CD1c-positive myeloid dendritic cell (primary cell): Measurements from ENCODE around the gene ATXN1L.
"Not testable (repeated sequence)": the region's sequence is repeated elsewhere in the genome, so short reads cannot be mapped to it uniquely, and the experiment has no call there.

Experiments used
- DNase-seq: peaks from one replicate; pipeline ENCODE4 v3.0.0-alpha.2; 2016; ENCODE audit errors: extremely low spot score

The ATXN1L gene

DNA sequence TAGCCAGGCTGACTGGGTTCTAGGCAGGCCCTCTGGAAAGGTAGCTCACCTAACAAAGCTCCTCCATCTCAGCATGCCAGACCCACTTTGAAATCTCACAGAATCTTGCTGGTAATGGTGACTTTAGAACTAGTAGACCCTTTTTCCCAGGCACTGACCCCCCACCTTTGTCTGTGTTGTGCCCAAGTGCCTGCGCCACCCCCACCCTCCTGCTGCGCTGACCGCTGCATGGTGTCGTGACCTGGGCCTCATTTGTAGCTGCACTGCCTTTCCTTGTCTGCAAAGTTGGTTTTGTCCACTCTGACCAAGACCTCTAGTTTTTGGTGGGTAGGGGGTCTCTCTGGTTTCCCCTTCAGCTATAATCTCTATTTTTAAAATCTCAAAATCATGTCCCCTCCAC, 6.8 kb downstream of the ATXN1L start:
- DNase-seq: no peak

DNA sequence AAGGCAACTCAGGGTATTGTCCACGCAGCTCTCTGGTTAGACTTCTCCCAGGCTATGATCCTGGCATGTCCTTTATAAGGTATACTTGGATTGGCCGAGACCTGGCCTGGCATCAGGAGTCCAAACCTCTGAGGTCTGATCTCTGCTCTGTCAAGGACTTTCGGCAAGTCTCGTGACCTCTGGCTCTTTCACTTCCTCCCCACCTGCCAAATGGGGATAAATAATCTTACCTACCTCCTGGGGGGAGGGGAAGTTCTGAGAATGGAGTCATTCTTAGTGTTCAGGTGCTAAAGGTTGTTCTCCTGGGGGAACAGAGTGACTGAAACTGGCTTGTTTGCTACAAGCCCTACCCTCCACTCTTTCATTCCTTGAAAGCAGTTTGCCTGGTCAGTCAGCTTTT, 7.6 kb downstream of the ATXN1L start:
- DNase-seq: no peak

DNA sequence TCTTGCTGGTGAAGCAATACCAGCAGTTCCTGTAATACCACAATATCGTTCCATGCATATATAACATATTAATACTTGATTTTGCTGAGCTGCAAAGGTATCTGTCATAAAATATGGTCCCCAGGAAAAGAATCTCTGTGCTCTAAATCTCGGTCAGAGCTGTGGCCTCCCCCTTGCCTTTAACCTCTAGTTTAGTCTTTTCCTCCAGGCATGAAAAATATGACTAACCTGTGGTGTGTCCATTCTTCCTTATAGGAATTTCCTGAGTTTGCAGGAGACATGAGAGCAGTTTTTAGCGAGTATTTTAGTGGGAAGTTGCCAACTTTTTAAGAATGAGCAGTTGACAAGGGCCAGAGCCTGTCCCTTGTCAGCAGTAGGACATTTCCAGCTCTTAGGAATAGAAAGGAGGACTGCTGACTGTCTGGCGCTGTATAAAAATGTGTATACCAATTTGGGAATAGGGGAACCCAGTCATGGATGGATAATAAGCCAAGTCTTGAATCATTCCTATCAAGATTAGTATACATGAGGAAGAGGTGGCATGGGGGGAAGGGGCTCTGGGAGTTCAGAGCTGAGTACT, 8.7 kb downstream of the ATXN1L start:
- no peak for DNase-seq

DNA sequence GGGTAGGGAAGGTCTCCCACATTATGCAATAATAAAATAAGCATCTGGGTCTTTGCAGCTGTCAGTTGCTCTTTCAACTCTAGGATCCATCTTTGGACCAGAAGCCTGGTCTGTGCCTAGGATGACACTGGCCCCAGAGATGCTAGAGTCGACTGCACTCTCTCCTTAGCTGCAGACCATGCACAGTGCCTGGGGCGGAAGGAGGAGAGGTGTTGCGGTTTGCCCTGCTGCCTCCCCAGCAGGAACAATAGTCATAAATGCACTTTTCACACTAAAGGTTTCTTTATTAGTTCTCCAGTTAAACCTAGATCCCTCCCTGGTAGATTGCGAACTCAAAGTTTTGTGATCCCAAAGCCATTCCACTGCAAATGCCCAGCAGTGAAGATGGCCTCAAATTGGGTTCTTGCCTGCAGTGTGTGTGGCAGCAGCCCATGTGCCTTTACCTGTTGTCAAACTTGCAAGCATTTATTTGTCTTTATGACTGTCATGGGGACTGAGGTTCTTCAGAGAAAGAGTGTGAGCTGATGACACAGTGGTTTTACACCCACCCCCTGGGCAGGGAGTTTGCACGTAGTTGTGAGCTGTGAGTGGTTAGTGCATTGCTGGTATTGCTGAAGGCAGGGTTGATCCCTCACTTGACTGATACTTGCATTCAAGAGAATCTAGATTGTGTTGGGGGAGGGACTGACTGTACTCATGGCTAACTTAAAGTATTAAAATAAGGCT, 10.3 kb downstream of the ATXN1L start:
- no peak for DNase-seq

DNA sequence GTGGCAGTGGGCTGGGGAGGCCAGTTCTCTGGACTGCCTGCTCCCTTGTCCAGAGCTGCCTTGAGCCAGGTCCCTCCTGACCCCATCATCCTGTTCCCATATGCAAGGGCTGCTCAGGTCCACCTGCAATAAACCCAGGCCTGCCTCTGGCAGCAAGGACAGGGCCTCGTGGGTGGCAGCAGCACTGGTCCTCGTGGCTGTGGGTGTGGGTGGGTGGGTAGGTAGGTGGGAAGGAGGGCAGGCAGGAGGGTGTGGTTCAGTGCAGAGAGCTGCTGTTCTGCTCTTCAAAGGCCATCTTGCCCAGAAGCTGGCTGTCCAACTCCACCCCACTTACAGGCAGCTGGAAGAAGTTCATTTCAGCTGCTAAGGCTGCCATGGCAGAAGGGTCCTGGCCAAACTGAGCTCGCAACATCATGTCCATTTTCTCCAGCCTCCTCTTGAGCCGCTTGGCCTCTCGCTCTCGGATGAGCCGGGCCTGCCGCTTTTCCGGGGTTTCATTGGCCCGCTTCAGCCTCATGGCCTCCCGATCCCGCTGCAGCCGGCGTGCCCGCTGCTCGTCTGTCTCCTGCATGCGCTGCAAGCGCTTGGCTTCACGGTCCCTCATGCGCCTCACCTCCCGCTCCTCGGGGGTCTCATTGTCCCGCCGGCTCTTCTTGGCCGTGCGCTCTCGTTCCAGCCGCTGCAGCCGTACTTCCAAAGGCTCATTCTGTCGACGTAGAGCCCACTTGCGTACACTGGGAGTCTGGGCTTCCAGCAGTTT, 14.2 kb downstream of the ATXN1L start:
- DNase-seq: no peak

DNA sequence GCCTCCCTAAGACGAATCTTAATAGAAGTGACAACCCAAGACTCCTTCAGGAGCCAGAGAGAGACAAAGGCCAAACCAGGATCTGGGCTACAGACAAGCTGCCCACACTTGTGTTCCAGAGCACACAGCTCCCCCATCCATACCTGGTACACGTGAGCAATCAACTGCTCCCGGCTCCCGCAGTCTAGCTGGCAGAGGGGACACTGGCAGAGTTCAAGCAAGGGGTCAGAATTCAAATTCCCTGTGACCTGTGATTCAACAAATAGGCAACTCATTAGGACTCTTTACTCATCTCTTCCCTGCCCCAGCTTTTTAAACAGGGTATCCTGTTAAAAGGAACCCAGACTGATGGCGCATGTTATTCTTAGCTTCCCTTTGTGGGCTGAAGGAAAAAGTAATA, 18.2 kb downstream of the ATXN1L start:
- no peak for DNase-seq

DNA sequence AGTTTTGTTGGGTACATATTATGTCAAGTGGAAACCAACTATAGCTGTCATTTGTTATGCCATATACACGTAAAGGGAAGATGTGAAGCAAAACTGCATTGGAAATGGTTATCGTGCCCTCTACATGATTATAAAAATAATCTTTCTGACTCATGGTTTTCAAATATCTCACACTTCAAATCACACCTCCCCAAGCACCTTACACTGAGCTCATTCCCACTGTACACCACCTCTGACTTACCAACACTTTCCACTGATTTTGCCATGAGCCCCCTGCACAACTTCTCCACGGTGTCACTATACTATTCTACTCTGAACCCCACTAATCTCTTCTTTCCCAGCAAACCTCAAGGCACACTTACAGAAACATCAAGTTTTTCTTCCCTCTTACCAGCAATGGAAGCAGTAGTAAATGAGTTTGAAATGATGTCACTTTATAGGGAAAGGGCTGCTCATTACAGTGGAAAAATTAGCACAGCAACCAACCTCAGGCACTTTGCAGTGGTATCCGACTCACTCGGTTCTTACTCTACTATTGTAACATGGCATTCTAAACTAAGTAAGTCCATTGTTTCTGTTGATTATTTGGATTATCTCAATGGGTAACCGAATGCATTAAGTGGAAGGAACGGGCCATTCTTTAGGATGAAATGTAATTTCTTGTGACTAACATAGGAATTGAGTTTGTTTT, 19.5 kb downstream of the ATXN1L start:
- DNase-seq: no peak

DNA sequence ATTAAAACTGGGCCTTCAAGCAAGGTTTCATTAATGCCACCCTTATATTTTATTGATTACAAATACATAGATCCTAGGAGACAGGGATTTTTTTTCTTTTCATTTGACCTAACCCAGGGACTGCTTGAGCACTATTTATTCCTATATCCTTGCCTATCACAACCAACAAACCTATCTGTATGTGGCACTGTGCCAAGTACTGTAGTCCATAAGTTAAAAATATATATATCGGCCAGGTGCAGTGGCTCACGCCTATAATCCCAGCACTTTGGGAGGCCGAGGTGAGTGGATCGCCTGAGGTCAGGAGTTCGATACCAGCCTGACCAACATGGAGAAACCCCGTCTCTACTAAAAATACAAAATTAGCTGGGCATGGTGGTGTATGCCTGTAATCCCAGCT, 21.4 kb downstream of the ATXN1L start:
- DNase-seq: not testable (repeated sequence)

DNA sequence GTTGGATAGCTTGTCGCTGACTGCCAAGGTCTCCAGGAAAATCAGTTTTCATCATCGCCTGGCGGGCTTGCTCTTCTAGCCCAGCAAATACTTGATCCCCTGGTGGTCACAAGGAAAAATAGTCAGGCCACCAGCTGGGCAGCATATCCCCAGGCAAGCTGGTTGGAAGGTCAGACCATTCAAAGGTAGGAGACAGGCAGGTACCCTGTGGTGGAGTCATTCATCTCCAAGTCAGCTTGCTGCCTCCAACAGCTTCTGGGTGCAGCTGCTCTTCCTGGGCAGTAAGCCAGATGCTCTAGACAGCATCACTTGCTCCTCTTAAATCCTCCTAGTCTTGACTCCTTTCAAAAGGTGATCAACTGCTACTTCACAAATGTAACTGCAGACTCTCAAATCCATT, 22.2 kb downstream of the ATXN1L start:
- no peak for DNase-seq

DNA sequence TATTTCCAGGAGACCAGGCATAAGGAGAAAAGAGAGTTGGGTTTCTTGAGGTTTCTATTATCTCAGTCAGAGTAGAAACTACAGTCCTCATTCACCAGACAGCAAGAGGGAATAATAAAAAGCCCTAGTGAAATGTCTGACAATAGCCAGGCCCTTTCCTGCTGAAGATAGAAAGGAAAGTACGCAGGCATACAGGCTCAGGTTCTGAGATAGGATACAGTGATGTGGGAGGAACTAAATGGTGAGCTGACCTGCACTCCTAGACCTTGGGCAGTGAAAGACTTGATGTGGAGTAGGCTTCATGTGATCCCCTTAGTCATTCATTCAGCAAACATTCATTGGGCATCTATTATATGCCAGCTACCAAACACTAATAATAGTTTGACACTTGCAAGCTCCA, 23.3 kb downstream of the ATXN1L start:
- no peak for DNase-seq

DNA sequence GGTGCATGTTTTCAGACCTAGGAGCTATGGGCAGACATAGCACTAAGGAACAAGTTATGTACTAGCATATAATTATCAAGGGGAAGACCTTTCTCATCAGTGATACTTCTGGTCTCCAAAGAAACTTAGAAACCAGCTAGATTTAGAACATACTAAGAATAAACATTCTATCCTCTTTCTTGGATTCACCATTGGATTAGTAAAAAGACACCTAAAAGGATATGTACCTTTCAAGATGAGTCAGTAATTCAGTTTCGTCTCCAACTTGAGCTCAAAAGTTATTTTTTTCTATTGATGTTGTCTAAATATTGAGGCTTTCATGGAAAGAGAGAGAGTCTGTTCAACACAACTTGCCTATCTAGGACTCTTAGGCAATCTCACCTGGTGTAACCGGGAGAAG, 25.0 kb downstream of the ATXN1L start:
- DNase-seq: no peak

DNA sequence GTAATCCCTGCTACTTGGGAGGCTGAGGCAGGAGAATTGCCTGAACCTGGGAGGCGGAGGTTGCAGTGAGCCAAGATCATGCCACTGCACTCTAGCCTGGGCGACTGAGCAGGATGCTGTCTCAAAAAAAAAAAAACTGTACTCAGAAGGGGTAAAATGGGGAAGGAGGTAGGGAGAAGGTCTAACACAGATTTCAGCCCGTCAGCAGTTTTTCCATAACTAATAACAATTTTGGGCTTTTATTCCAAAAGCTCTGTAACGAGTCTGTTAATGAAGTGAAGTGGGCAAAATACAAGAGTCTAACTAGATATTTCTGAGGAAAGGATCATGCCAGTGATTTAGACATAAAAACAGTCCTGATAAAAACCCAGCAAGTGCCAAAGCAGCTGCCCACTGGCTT, 27.4 kb downstream of the ATXN1L start:
- DNase-seq: no peak

DNA sequence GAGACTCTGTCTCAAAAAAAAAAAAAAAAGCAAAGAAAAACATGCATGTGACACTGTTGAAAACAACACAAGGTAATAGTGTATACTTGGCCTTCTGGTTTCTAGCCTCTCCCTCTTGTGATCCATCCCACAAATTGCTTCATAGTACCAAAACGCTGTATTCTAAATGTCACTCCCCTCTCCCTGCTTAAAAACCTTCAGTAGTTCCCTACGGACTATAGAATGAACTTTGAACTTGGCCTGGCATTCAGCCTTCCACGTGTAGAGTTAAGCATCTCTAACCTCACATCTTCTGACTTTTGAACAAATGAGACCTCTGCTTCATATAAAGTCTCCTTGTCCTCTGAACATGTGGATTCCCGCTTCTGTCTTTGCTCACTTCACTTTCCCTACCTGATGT, 33.1 kb downstream of the ATXN1L start:
- no peak for DNase-seq

DNA sequence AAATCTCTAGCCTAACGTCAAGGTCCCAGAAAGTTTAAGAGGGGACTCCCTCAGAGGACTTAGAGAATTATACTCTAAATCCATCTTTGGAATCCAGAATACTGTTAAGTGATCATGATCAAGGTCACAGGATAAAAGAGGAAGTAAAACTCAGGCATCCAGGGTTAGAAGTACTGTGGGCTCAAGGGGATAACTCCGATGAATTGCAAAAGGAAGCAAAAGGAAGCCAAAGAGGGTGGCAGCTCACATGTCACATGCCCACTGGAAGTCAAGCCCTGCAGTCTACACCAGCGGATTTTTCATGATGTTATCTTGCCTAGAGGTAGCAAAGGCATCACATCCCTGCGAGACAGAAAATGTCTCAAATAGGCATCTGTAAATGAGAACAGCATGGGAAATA, 34.4 kb downstream of the ATXN1L start:
- peak; percentile 71 for DNase-seq

DNA sequence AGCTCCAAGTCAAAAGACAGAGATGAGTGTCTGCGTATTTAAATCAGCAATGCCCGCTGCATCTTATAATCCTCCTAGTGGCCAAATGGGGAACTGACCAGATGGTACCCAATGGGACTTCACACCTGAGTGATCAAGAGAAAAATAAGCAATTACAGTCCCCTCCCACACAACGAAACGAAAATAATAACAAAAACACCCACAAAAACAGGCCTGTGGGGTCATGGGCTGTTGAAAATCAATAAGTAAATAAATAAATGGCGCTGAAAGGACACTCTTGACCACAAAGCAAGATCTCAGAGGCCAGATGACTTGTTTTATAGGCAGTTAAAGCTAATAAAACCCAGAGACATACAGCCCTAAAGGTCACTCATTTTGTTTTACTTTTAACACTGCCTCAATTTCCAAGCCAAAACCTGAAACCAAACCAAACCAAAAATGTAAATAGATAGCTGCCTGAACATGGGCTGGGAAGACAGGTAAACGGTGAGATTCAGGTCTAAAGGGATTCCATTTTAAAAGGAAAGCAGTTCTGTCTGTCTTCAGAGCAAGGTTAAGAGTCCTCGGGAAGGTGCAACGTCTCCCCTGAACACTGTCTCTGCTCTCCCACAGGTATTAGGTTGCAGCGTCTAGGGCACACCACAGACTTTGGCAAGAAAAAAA, 36.9 kb downstream of the ATXN1L start:
- DNase-seq: peak; percentile 84

DNA sequence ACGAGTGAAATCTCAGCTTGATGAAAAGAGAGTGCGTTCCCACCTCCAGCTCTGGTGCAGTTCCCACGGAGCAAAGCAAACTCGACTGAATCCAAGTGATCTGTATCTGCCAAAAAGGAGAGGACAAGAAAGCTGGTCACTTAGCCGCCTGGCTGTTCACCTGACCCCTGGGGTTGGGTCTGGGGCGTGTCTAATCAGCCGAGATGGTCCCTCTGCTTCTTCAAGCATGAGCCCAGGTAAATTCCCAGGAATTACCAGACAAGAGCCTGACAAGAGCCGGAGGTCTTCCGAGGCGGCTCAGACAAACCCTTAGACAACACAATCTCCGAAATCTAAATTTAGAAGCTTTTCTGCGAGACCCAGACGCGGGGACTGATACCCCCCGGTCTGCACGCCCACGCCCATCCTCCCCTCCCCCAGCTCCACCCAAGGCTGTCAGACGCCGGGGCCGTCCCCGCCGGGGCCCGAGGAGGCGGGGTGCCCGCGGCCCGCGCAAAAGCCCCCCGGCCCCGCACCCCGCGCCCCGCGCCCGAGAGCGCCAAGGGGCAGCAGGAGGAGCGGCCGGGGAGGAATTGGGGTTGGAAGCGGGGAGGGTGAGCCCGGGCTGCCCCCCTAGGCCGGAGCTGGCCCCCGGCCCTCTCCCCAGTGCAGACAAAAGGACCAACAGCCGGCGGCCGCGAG, 37.5 kb downstream of the ATXN1L start:
- no peak for DNase-seq

DNA sequence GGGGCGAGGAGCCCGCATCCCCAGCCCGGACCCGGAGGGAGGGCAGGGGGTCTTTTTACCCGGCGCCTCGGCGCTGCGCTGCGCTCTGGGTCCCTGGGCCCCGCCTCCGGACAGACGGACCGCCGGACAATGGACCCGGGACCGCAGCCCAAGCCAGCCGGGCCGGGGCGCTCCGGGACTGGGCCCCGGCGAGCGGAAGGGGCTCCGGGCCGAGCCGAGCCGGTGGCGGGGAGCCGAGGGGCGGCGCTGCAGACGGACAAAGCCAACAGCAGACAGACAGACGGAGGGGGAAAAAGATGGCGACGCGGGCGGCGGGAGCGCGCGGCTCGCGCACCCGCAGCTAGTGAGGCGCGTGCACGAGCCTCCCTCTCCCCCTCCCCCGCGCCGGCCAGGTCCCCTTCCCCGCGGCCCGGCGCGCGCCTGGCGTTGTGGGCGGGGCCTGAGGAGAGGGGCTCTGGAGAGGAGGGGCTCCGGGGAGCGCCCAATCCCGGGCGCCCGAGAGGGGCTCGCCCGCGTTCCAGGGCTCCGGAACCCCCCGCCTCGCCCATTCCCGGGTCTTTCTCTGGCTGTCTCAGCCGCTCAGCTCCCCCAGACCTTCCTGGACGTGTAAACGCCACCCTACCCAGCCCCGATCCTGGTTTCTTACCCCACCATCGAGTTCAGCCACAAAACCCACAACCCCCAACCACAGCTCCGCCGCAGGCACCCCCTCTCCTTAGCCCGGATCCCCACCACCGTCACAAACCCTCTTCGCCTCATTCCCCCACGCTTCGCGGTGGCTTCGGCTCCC, 38.3 kb downstream of the ATXN1L start, which contains the start of gene ZNF821:
ZNF821 (minus strand) TSS at position 334 of the 790 bp plus-strand sequence. CDS start 4,236 bp downstream, outside the sequence.
- peak; percentile 68 for DNase-seq

DNA sequence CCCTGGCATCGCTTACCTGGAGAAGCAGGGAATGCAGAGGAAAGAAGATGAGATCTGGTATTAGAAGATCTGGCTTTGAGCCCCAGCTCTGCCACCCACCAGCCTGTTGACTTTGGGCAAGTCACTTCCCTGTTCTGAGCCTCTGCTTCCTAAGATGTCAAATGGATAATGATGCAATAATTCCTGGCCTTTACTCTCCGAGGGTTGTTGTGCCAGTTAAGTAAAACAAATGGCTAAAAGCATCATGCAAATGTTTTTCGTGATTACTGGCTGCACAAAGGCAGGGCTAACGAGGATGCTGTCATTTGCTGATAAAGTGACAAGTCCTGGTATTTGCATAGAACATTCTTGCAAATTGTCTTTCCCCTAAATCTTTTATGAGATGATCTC, 39.5 kb downstream of the ATXN1L start:
- peak; percentile 72 for DNase-seq

DNA sequence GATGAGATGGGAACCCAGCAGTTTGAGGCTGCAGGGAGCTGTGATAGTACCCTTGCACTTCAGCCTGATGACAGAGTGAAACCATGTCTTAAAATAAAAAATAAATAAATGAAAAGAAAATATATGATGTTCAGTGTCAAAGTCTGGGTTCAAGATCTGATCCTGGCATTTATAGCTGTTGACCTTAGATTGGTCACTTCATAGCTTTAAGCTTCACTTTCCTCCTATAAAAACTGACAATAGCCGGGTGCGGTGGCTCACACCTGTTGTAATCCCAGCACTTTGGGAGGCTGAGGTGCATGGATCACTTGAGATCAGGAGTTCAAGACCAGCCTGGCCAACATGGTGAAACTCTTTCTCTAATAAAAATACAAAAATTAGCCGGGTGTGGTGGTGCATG, 43.4 kb downstream of the ATXN1L start:
- DNase-seq: no peak

DNA sequence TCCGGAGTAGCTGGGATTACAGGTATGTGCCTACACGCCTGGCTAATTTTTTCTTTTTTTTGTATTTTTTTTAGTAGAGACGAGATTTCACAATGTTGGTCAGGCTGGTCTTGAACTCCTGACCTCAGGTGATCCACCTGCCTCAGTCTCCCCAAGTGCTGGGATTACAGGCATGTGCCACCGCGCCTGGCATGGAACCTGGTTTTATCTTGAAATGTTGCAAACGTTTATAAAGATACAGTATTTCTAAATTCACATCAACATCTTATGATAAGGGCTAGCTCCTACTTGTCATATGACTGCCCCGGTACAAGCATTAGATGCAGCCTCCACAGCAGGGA, 48.1 kb downstream of the ATXN1L start:
- DNase-seq: no peak
